A549 (cell line): Measurements from ENCODE around the gene GUCY1A1.

Experiments
- BHLHE40 ChIP-seq: IDR thresholded peaks from 2 replicates; pipeline ENCODE4 v1.6.1; 2012; ENCODE audit warnings: low read depth, low read length, inconsistent platforms
- CHD2 ChIP-seq: fragments of 150-350 bp; IDR thresholded peaks from 2 replicates; pipeline ENCODE4 v1.6.1; 2014; ENCODE audit warnings: low read length; ENCODE audit not compliant: partially characterized antibody
- EP300 ChIP-seq, 2 experiments: fragments of >200 bp; sonication (Bioruptor Twin); formaldehyde crosslinking; IDR thresholded peaks; 2 replicates in 1 of 2; 3 replicates in 1 of 2; pipeline ENCODE4 v1.6.1; 2016 to 2017
- HOXB5 ChIP-seq: fragments of 250-450 bp; sonication (Bioruptor Pico); IDR thresholded peaks from 2 replicates; pipeline ENCODE4 v1.5.0; 2020; ENCODE audit warnings: mild to moderate bottlenecking, moderate library complexity
- MAZ ChIP-seq: fragments of 150-350 bp; IDR thresholded peaks from 2 replicates; pipeline ENCODE4 v1.6.1; 2014; ENCODE audit warnings: antibody characterized with exemption, low read depth, low read length, borderline replicate concordance
- NPAS2 ChIP-seq: fragments of 250-450 bp; sonication (Bioruptor Pico); IDR thresholded peaks from 2 replicates; pipeline ENCODE4 v1.8.0; 2022; ENCODE audit warnings: mild to moderate bottlenecking, moderate library complexity, borderline replicate concordance
- POLR2A ChIP-seq: IDR thresholded peaks from 2 replicates; pipeline ENCODE4 v1.6.1; 2012; ENCODE audit warnings: mild to moderate bottlenecking, low read length
- POLR2AphosphoS2 ChIP-seq: conservative IDR thresholded peaks from 2 replicates; pipeline ENCODE4 v1.6.1; 2012; ENCODE audit warnings: low read length, improper control_type of control experiment, inconsistent platforms
- RARB ChIP-seq: fragments of 250-450 bp; sonication (Bioruptor Pico); IDR thresholded peaks from 2 replicates; pipeline ENCODE4 v1.8.0; 2021; ENCODE audit warnings: mild to moderate bottlenecking, moderate library complexity
- RCOR1 ChIP-seq: fragments of 150-350 bp; IDR thresholded peaks from 2 replicates; pipeline ENCODE4 v1.6.1; 2014; ENCODE audit warnings: antibody characterized with exemption, low read length, low read depth
- TF ChIP-seq, protein P1 (sequence below): fragments of >200 bp; sonication (Bioruptor Twin); formaldehyde crosslinking; IDR thresholded peaks from 3 replicates; pipeline ENCODE4 v1.5.1; 2016
- TF ChIP-seq, protein P2 (sequence below): IDR thresholded peaks from 2 replicates; pipeline ENCODE4 v1.6.1; 2012
- TF ChIP-seq, protein P3 (sequence below): fragments of 200-600 bp; sonication (generic); IDR thresholded peaks from 2 replicates; pipeline ENCODE4 v1.6.1; 2016; ENCODE audit warnings: antibody characterized with exemption, mild to moderate bottlenecking, moderate library complexity
- TF ChIP-seq, protein P4 (sequence below): IDR thresholded peaks from 2 replicates; pipeline ENCODE4 v1.6.1; 2012; ENCODE audit warnings: low read depth, borderline replicate concordance

DNA sequence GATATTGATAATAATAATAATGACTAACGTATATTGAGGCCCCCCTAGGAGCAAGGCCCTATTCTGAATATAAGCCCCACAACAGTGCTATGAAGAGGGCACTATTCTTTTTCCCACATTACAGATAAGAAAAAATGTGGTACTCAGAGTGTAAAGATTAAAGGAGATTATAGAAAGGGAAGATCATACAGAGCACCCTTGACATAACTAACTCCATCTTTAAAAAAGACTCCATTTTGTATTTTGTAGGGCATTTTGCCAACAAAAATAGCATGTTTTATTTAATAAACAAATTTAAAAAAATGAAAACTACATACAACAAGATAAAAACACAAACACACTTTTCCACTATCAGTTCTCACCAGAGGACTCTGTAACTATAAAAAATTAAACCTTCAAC is 42.1 kb downstream of the GUCY1A1 start:
- TF ChIP-seq, protein P1, sequence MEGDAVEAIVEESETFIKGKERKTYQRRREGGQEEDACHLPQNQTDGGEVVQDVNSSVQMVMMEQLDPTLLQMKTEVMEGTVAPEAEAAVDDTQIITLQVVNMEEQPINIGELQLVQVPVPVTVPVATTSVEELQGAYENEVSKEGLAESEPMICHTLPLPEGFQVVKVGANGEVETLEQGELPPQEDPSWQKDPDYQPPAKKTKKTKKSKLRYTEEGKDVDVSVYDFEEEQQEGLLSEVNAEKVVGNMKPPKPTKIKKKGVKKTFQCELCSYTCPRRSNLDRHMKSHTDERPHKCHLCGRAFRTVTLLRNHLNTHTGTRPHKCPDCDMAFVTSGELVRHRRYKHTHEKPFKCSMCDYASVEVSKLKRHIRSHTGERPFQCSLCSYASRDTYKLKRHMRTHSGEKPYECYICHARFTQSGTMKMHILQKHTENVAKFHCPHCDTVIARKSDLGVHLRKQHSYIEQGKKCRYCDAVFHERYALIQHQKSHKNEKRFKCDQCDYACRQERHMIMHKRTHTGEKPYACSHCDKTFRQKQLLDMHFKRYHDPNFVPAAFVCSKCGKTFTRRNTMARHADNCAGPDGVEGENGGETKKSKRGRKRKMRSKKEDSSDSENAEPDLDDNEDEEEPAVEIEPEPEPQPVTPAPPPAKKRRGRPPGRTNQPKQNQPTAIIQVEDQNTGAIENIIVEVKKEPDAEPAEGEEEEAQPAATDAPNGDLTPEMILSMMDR: no peak
- TF ChIP-seq, protein P2, sequence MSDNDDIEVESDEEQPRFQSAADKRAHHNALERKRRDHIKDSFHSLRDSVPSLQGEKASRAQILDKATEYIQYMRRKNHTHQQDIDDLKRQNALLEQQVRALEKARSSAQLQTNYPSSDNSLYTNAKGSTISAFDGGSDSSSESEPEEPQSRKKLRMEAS: no peak
- TF ChIP-seq, protein P3, sequence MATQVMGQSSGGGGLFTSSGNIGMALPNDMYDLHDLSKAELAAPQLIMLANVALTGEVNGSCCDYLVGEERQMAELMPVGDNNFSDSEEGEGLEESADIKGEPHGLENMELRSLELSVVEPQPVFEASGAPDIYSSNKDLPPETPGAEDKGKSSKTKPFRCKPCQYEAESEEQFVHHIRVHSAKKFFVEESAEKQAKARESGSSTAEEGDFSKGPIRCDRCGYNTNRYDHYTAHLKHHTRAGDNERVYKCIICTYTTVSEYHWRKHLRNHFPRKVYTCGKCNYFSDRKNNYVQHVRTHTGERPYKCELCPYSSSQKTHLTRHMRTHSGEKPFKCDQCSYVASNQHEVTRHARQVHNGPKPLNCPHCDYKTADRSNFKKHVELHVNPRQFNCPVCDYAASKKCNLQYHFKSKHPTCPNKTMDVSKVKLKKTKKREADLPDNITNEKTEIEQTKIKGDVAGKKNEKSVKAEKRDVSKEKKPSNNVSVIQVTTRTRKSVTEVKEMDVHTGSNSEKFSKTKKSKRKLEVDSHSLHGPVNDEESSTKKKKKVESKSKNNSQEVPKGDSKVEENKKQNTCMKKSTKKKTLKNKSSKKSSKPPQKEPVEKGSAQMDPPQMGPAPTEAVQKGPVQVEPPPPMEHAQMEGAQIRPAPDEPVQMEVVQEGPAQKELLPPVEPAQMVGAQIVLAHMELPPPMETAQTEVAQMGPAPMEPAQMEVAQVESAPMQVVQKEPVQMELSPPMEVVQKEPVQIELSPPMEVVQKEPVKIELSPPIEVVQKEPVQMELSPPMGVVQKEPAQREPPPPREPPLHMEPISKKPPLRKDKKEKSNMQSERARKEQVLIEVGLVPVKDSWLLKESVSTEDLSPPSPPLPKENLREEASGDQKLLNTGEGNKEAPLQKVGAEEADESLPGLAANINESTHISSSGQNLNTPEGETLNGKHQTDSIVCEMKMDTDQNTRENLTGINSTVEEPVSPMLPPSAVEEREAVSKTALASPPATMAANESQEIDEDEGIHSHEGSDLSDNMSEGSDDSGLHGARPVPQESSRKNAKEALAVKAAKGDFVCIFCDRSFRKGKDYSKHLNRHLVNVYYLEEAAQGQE: no peak
- TF ChIP-seq MAZ: no peak
- TF ChIP-seq BHLHE40: no peak
- no peak for TF ChIP-seq POLR2A
- TF ChIP-seq RARB (CRISPR knock-in tag): no peak
- TF ChIP-seq HOXB5 (CRISPR knock-in tag): no peak
- no peak for TF ChIP-seq POLR2AphosphoS2
- no peak for TF ChIP-seq NPAS2 (CRISPR knock-in tag)
- no peak for TF ChIP-seq CHD2
- no peak for TF ChIP-seq RCOR1
- no peak for TF ChIP-seq EP300 (IDR thresholded peaks at IDR 0.05)
- TF ChIP-seq, protein P4, sequence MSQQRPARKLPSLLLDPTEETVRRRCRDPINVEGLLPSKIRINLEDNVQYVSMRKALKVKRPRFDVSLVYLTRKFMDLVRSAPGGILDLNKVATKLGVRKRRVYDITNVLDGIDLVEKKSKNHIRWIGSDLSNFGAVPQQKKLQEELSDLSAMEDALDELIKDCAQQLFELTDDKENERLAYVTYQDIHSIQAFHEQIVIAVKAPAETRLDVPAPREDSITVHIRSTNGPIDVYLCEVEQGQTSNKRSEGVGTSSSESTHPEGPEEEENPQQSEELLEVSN: no peak
